Activated CD4-positive, alpha-beta T cell treated with anti-CD3 and anti-CD28 coated beads, Interleukin-2, Interleukin-4, amounts not matched to agents 100 ng/mL and 50 ng/mL, durations not matched to agents 16 hours and 8 hours (primary cell): Measurements from ENCODE around the gene ARHGEF11.
A peak's percentile ranks its signal among the peaks of the same experiment; 100 is the strongest.
"Not testable (repeated sequence)": the region's sequence is repeated elsewhere in the genome, so short reads cannot be mapped to it uniquely, and the experiment has no call there.

Experiments
- DNase-seq: peaks from one replicate; pipeline ENCODE4 v3.0.0-alpha.2; 2020; ENCODE audit warnings: low spot score

ARHGEF11 gene

DNA sequence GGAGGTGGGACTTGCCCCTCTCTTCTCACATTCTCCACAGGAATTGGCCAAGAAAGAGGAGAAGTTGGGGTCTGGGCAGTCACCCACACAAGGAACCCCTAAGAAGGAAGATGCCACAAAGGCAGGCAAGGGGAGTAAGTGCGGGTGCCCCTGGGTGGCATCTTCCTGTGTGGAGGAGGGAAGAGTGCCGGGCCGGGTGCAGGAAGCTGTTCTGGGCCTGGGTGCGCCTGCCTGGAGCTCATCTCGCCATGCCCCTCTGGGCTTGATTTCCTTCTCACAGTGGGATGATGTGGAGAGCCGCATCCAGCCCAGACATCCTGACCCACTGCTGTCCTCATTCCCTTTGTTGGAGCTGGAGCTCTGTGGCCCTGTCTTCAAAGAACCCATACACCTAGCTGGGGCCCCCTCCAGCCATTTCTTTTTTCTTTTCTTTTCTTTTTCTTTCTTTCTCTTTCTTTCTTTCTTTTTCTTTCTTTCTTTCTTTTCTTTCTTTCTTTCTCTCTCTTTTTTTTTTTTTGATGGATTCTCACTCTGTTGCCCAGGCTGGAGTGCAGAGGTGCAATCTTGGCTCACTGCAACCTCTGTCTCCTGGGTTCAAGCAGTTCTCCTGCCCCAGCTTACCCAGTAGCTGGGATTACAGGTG is 115.8 kb downstream of the ARHGEF11 start:
- no peak for DNase-seq

DNA sequence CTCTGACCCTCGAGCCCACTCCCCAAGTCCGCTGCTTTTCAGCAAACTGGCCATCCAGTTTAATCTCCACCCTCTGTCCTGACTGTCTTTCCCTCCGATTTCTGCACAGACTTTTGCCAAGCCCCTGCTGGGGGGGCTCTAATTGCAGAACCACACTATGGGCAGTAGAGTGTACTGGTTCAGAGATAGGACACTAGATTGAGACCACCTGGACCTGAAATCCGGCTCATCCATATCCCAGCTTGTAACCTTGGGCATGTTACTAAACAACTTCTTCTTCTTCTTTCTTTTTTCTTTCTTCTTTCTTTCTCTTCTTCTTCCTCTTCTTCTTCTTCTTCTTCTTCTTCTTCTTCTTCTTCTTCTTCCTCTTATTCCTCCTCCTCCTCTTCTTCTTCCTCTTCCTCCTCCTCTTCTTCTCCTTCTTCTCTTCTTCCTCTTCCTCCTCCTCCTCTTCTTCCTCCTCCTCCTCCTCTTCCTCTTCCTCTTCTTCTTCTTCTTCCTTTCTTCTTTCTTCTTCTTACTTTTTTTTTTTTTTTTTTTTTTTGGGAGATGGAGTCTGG is 117.4 kb downstream of the ARHGEF11 start:
- no peak for DNase-seq

DNA sequence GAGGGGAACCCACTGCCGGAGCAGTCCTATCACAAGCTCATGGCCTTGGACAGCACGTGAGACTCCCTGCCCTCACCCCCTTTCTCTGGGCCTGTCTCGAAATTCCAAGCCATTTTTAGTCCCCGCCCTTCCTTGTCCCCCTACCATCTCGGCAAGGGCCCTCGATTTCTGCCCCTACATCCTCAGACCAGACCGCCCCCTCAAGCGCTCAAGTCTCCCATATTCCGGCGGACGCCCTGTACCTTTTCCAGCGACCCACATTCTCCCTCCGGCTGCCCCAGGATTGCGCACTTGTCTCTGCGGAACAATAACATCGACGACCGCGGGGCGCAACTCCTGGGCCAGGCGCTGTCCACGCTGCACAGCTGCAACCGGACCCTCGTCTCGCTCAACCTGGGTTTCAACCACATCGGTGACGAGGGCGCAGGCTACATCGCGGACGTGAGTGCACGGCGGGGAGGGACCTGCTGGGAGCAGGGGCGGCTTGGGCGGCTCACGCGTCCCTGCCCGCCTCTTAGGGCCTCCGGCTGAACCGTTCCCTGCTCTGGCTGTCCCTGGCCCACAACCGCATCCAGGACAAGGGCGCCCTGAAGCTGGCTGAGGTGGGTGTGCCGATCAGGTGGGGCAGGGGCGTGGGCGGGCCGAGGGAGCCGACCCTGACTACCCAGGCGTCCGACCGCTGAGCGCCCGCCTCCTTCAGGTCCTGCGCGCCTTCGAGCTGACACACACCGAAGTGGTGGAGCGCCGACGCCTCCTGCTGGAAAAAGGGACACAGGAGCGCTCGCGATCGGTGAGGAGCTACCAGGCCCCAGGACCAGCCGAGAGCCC is 118.1 kb downstream of the ARHGEF11 start:
- peak; percentile 60 for DNase-seq

DNA sequence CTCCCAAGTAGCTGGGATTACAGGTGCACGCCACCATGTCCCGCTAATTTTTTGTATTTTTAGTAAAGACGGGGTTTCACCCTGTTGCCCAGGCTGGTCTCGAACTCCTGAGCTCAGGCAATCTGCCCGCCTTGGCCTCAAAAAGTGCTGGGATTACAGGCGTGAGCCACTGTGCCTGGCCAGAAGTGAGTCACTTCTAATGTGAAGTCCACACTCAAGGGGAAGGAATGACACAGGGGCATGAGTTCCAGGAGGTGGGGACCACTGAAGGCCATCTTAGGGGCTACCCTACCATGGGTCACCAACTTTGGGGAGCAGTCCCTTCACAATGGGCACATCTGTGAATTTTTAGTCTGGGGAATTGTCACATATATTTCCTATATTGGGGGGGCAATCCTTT is 118.8 kb downstream of the ARHGEF11 start:
- DNase-seq, result not testable (repeated sequence)

DNA sequence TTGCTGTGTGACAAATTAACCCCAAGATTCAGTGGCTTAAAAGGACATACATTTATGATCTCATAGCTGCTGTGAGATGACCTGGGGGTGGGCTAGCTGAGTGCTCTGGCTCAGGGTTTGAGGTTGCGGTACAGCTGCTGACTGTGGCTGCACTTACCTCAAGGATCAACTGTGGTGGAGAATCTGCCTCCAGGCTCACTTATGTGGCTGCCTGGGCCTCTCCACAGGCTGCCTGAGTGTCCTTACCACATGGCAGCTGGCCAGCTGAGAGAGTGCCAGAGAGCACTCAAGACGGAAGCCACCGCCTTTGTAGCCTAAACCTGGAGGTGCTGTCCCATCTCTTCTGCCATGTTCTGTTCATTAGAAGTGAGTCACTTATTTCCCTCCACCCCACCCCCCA is 119.4 kb downstream of the ARHGEF11 start:
- DNase-seq, result peak; percentile 10

DNA sequence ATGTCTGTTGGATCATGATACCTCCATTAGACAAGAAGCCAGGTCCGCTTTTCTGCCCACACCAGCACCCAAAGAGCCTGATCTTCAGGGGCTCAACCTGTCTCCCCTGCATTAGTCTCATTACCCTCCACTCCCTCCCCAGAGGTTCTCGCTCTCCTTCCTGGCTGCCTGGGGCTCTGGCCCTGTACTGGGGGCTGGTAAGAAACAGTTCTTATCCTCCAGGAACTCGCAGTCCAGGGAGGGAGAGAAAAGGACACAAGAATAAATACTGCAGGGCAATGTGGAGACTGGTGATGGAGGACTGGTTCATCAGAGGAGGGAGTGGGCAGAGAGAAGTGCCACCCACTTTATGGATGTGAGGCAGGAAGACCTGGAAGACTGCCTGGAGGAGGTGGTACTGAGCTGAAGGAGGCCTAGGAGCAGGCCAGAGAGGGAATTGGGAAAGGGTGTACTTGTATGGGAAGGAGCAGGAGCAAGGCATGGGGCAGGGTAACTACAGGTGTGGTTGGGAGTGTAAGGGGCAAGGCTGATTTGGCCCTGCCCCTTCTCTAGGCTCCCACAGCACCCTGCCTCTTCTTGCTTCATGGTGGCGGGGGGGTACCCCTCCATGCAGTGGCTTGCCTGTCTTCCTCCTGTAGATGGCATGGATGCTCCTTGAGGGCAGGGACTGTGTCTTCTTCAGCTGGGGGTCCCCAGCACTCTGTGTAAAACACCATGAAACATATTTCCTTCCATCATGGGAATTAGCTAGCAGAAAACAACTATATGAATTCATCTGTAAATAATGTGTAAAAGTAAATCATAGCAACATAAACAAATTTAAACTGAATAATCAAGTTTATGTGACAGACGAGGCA is 120.2 kb downstream of the ARHGEF11 start:
- no peak for DNase-seq

DNA sequence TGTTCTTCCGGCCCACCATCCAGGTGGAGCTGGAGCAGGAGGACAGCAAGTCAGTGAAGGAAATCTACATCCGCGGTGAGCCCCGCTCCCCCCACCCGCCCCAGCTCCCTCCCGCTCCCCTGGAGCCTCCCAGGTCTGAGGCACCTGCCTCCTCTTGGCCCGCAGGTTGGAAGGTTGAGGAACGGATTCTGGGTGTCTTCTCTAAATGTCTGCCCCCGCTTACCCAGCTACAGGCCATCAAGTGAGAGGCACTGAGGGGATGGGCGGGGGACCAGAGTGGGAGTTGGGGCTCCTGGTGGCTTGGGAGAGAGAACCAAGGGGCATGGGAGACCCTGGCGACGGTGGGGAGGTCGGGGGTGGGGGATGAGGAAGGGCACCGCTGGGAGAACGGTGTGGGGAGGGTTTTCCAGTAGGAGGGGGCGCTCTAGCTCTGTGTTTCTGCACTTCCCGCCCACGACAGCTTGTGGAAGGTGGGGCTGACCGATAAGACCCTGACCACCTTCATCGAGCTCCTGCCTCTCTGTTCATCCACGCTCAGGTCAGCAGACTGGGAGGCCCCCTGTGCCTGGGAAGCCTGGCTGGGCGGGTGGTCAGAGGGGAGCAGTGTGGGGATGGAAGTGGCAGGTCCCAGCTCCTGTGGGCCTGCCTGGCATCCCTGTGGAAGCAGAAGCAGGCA is 120.9 kb downstream of the ARHGEF11 start:
- DNase-seq, result no peak

DNA sequence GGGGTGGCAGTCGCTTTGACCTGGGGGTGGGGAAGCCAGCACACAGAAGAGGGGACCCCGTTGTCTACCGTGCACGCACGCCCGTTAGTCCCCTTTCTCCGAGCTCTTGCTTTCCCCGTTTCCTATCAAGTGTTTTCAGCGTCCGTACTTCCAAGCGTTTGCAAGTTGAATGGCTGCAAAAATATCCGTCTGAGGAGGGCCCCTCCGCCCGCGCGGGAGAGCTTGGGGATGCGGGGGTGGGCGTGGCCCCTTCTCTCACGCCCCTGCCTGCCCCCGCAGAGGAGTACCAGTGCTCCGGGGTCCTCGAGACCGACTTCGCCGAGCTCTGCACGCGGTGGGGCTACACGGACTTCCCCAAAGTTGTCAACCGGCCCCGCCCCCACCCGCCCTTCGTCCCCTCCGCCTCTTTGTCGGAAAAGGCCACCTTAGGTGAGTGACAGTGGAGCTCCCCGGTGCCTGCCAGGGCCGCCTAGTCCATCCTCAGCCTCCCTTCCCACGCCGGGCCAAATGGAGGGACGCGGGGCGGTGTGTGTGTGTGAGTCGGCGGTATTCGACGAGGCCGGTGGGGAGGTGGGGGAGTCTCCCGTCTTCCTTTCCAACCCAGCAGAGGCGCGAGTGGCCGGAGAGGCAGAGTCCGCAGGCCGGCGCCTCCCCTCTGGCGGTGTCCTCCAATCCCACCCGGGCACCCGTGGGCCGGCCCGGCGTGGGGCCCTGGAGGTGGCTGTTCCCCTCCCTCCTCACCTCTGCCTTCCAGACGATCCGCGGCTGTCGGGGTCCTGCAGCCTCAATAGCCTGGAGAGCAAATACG is 121.7 kb downstream of the ARHGEF11 start:
- DNase-seq, result no peak

DNA sequence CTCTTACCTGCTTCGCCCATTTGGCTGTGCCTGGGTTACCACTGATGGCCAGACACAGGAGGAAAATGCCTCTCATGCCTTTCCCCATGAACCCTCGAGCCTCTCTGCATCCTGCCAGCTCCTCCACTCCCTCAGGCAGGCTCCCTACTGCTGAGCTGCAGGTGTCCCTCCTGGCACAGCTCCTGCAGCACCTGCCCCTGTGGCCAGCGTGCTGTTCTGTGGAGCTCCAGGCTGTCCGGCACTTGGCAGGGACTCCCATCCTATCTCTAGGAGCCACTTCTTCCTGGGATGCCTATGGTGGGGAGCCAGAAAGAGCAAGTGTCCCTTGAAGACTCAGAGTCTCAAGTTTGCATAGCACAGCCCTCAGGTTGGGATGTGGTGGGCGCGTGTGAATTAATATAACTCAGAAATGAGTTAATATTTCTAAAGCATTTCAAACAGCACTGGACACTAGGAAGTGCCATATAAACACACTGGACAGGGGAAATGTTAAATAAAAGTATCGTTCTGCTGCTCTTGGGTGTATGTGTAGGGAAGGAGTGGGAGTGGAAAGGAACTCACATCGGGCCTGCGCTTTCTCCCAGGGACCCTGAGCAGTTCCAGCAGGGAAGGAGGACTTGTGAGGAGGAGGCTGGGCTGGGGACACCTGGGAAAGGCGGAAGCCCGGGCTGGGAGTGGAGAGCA is 122.4 kb downstream of the ARHGEF11 start:
- no peak for DNase-seq

DNA sequence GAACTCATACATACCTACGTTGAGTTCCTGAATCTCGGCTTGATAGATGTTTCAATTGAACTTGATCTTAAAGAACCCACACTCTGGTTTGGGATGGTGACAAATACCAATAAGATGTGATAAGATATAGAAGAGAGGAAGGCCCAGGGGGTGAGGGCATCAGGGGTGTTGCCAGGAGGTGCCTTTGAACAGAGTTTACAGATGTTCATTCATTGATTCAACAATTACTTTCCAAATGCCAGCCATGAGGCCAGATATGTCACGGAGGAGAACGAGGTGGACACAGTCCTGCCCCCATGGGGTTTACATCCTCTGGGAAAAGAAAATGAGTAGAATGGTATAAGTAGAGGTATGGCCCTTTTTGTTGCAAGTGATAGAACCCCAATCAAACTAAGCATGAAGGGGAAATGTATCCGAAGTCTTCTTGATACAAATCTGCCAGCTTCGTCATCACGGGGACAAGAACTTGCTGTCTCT is 124.5 kb downstream of the ARHGEF11 start:
- no peak for DNase-seq

DNA sequence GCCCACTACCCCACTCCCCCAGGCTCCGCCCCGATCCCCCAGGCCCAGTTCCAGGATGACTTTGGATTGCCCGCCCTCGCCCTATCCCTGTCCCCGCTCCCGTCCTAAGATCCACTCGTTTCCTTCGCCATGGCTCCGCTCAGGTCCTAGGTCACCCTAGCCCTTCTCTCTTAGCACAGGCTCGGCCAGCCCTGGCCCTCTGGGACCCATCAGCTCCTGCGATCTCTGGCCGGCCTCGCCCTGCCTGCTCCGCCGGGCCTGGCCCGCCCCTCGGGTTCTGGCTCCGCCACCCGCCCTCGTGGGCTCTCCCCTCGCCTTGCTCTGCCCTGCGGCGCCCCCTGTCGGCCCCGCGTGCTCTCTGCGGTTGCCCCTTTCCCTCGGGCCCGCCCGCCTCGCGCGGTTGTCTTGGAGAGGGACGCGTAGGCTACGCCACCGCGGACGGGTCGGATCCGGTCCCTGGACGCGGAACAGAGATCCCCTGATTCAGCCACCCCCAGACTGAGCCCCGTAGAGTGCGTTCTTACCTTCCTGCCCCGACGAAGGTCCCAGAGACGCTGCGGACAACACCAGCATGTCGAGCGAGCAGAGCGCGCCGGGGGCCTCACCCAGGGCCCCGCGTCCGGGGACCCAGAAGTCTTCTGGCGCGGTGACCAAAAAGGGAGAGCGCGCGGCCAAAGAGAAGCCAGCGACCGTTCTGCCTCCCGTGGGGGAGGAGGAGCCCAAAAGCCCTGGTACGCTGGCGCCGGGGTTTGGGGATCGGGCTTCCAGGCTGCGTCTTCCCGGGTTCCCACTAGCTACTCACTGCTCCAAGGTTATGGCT is 125.1 kb downstream of the ARHGEF11 start, which contains the start of gene LRRC71:
LRRC71 (plus strand) TSS at position 400 of the 820 bp plus-strand sequence; CDS start at position 572, 172 bp downstream.
- peak; percentile 72 for DNase-seq

DNA sequence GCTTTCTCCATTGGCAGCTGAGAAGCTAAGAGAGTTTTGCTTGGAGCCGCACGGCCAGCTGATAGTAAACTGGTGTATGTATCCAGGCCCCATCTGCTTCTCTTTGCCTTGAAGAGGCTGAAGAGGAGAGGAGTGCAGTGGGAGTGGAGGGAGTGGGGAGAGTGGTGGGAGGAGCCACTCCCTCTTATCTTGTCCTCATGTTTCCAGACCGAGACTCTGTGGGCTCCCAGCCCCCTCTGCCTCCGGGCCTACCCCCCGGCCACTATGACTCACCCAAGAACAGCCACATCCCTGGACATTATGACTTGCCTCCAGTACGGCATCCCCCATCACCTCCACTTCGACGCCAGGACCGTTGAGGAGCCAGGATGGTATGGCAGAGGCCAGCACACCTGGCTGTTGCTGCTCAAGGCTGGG is 131.1 kb downstream of the ARHGEF11 start:
- no peak for DNase-seq

DNA sequence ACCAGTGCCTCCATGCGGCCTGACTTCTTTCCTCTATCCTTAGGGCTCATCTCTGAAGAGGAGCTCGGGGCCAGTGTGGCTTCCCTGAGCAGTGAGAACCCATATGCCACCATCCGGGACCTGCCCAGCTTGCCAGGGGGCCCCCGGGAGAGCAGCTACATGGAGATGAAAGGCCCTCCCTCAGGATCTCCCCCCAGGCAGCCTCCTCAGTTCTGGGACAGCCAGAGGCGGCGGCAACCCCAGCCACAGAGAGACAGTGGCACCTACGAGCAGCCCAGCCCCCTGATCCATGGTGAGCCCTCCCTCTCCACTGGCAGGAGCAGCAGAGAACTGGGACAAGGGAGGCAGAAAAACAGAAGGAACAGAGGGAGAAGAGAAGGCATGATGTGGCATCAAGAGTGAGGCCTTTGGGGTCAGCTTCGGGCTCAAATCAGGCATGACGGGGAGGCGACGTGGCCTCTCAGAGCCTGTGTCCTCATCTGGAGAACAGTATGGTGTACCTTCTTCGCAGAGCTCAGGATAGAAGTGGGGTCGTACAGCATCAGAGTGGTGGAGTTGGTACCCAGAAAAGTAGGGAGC is 131.6 kb downstream of the ARHGEF11 start:
- DNase-seq, result no peak

DNA sequence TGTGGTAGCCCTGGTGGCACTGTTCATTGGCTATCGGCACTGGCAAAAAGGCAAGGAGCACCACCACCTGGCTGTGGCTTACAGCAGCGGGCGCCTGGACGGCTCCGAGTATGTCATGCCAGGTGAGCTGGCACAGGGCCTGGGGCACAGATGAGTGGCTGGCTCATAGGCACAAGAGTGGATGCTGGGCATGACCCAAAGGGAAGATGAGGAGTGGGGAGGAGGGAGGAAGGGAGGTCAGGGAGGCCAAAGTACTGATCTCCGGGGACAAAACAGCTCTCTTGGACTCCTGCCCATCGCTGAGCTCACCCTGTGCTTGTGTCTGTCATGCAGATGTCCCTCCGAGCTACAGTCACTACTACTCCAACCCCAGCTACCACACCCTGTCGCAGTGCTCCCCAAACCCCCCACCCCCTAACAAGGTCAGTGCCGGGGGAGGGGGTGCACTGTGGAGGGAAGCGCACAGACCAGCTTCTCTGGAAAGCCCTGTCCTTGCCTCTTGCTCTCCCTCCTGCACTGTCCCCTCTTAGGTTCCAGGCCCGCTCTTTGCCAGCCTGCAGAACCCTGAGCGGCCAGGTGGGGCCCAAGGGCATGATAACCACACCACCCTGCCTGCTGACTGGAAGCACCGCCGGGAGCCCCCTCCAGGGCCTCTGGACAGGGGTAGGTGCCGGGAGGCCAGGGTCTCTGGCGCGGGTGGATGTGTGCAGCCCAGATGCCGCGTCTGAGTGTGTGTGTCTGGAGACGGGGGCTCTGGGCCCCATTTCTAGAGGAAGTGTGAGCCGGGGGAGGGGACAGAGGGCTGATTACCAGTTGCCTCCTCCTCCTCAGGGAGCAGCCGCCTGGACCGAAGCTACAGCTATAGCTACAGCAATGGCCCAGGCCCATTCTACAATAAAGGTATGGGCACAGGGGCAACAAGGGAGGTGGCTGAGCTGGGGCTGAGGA is 132.4 kb downstream of the ARHGEF11 start:
- DNase-seq, result no peak

DNA sequence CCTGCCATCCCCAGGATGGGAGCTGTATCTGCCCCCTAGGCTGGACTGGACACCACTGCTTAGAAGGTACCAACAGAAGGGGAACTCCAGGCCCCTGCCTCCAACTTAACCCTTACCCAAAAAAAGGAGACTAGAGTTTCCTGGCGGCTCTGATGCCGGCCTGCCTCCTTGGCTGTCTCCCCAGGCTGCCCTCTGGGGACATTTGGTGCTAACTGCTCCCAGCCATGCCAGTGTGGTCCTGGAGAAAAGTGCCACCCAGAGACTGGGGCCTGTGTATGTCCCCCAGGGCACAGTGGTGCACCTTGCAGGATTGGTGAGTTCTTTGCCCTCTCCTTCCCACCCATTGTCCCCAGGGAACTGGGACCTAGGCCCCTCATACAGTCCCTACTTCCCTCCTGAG is 133.2 kb downstream of the ARHGEF11 start:
- no peak for DNase-seq

DNA sequence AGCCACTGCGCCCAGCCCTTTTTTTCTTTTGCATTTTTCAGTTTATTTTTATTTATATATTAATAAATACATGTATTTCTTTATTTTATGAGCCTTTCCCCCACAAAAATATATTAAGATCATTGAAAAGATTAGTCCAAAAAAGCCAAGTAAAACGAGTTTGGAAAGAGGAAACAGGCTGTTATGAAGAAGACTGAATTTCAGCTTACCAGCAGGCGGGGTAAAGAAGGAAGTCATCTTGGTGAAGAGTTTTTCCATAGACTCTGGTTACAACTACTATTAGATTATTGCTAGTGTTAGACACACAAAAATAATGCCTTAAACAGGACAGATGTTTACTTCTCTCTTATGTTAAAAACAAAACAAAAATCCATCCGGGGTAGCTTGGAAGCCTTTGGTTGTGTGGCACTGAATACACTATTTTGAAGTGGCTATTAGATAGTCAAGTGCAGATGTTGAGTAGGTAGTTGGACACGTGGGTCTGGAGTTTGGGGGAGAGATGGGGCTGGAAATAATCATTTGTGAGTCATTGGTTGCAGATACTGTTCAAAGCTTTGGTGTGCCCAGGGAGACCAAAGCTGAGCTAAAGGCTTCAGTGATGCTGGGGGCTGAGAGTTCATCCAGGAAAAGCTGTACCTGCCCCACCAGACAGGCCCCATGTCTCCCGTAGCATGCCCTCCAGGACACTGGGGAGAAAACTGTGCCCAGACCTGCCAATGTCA is 133.8 kb downstream of the ARHGEF11 start:
- DNase-seq, result no peak

DNA sequence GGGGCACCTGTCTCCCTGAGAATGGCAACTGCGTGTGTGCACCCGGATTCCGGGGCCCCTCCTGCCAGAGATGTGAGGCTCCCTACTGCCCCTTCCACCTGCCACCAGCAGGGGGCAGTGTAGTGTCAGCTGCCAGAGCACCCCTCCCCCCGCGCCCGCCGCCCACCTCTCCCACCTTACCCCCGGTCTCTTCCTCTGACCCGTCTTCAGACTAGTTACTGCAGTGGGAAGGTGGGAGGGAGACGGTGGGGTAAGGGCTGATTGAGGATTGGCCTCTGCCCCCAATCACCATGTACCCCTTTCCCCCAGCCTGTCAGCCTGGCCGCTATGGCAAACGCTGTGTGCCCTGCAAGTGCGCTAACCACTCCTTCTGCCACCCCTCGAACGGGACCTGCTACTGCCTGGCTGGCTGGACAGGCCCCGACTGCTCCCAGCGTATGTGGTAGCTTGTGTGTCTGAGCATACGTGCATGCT is 135.2 kb downstream of the ARHGEF11 start:
- peak; percentile 44 for DNase-seq
